HEK293 (cell line): Measurements from ENCODE around the gene DUS1L.

Experiments
- BCL11B ChIP-seq: fragments of 450-650 bp; formaldehyde crosslinking; IDR thresholded peaks from 2 replicates; pipeline ENCODE4 v1.5.1; 2016; ENCODE audit warnings: low read depth, missing biosample characterization, missing genetic modification characterization
- KLF17 ChIP-seq: fragments of 450-650 bp; formaldehyde crosslinking; IDR thresholded peaks from 2 replicates; pipeline ENCODE4 v1.5.1; 2016; ENCODE audit warnings: missing biosample characterization, missing genetic modification characterization
- PBX3 ChIP-seq: sonication (generic); formaldehyde crosslinking; IDR thresholded peaks from 2 replicates; pipeline ENCODE4 v1.8.1; 2022; ENCODE audit warnings: mild to moderate bottlenecking, moderate library complexity, missing genetic modification reagents
- TRIM28 ChIP-seq: IDR thresholded peaks from 2 replicates; pipeline ENCODE4 v1.6.1; 2011; ENCODE audit warnings: low read length, control low read depth, borderline replicate concordance
- ZBTB20 ChIP-seq: fragments of 450-650 bp; formaldehyde crosslinking; IDR thresholded peaks from 2 replicates; pipeline ENCODE4 v1.5.1; 2016; ENCODE audit warnings: missing biosample characterization, missing genetic modification characterization
- ZBTB48 ChIP-seq: fragments of 450-650 bp; formaldehyde crosslinking; IDR thresholded peaks from 2 replicates; pipeline ENCODE4 v1.5.1; 2016; ENCODE audit warnings: missing biosample characterization, missing genetic modification characterization
- ZFP69B ChIP-seq: fragments of 450-650 bp; formaldehyde crosslinking; IDR thresholded peaks from 2 replicates; pipeline ENCODE4 v1.5.1; 2016; ENCODE audit warnings: missing biosample characterization, missing genetic modification characterization
- ZIC2 ChIP-seq: fragments of 450-650 bp; formaldehyde crosslinking; IDR thresholded peaks from 2 replicates; pipeline ENCODE4 v1.5.1; 2016; ENCODE audit warnings: missing biosample characterization, missing genetic modification characterization
- ZNF18 ChIP-seq: fragments of 450-650 bp; formaldehyde crosslinking; IDR thresholded peaks from 2 replicates; pipeline ENCODE4 v1.5.1; 2016; ENCODE audit warnings: missing biosample characterization, missing genetic modification characterization
- ZNF292 ChIP-seq: fragments of 450-650 bp; formaldehyde crosslinking; IDR thresholded peaks from 2 replicates; pipeline ENCODE4 v1.5.1; 2016; ENCODE audit warnings: low read depth, missing biosample characterization, missing genetic modification characterization, borderline replicate concordance
- ZNF335 ChIP-seq: fragments of 450-650 bp; formaldehyde crosslinking; conservative IDR thresholded peaks from 2 replicates; pipeline ENCODE4 v1.5.1; 2016; ENCODE audit warnings: missing biosample characterization, missing genetic modification characterization
- ZNF561 ChIP-seq: fragments of 450-650 bp; IDR thresholded peaks from 2 replicates; pipeline ENCODE4 v1.5.1; 2018; ENCODE audit warnings: missing biosample characterization, missing genetic modification characterization, borderline replicate concordance
- ZNF692 ChIP-seq: fragments of 450-650 bp; formaldehyde crosslinking; IDR thresholded peaks from 2 replicates; pipeline ENCODE4 v1.5.1; 2016; ENCODE audit warnings: missing biosample characterization, missing genetic modification characterization
- ZNF768 ChIP-seq: fragments of 450-650 bp; formaldehyde crosslinking; IDR thresholded peaks from 2 replicates; pipeline ENCODE4 v1.5.1; 2018; ENCODE audit warnings: missing biosample characterization, mild to moderate bottlenecking, missing genetic modification characterization
- TF ChIP-seq, protein P1 (sequence below): fragments of 450-650 bp; formaldehyde crosslinking; IDR thresholded peaks from 2 replicates; pipeline ENCODE4 v1.5.1; 2016; ENCODE audit warnings: missing biosample characterization, missing genetic modification characterization
- TF ChIP-seq, protein P2 (sequence below): fragments of 450-650 bp; formaldehyde crosslinking; IDR thresholded peaks from 2 replicates; pipeline ENCODE4 v1.5.1; 2016; ENCODE audit warnings: missing biosample characterization, missing genetic modification characterization
- TF ChIP-seq, protein P3 (sequence below): fragments of 450-650 bp; formaldehyde crosslinking; optimal IDR thresholded peaks from 2 replicates; pipeline ENCODE3; 2016; ENCODE audit warnings: missing biosample characterization, mild to moderate bottlenecking, missing genetic modification characterization
- TF ChIP-seq, protein P4 (sequence below): fragments of 450-650 bp; formaldehyde crosslinking; IDR thresholded peaks from 2 replicates; pipeline ENCODE4 v1.5.1; 2016; ENCODE audit warnings: missing biosample characterization, missing genetic modification characterization, borderline replicate concordance

DUS1L gene

DNA sequence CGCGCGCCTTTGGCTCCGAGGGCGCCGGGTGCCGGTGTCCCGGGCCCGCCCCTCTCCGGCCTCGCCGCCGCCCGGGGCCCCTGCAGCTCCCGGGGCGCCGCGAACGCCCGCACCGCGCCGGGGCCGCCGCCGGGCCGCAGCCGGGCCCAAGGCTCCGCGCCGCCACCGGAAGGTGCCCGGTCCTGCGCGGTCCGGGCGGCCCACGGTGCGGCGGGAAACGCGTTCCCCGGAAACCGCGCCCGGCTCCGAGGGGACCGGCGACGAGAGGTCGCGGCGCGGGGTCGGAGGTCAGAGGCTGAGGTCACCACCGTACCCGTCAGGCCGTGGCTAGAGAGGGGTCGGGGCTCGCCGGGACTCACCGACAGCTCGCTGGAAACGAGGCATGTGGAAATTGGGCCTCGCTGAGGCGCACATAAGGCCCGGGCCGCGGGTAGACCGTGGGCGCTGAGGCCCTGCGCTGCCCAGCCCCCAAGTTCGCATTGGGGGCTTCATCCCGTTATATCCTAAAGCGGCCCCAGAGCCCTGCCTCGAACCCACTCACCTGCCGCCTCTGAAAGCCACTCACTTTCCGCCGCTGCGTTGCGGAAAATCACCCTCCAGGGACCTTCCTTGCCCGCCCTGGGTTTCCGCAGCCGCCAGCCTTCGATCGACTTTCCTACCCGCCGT lies at the start of gene DUS1L (continued):
- TF ChIP-seq, protein P1, sequence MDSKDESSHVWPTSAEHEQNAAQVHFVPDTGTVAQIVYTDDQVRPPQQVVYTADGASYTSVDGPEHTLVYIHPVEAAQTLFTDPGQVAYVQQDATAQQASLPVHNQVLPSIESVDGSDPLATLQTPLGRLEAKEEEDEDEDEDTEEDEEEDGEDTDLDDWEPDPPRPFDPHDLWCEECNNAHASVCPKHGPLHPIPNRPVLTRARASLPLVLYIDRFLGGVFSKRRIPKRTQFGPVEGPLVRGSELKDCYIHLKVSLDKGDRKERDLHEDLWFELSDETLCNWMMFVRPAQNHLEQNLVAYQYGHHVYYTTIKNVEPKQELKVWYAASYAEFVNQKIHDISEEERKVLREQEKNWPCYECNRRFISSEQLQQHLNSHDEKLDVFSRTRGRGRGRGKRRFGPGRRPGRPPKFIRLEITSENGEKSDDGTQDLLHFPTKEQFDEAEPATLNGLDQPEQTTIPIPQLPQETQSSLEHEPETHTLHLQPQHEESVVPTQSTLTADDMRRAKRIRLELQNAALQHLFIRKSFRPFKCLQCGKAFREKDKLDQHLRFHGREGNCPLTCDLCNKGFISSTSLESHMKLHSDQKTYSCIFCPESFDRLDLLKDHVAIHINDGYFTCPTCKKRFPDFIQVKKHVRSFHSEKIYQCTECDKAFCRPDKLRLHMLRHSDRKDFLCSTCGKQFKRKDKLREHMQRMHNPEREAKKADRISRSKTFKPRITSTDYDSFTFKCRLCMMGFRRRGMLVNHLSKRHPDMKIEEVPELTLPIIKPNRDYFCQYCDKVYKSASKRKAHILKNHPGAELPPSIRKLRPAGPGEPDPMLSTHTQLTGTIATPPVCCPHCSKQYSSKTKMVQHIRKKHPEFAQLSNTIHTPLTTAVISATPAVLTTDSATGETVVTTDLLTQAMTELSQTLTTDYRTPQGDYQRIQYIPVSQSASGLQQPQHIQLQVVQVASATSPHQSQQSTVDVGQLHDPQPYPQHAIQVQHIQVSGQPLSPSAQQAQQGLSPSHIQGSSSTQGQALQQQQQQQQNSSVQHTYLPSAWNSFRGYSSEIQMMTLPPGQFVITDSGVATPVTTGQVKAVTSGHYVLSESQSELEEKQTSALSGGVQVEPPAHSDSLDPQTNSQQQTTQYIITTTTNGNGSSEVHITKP: no peak
- TF ChIP-seq, protein P2, sequence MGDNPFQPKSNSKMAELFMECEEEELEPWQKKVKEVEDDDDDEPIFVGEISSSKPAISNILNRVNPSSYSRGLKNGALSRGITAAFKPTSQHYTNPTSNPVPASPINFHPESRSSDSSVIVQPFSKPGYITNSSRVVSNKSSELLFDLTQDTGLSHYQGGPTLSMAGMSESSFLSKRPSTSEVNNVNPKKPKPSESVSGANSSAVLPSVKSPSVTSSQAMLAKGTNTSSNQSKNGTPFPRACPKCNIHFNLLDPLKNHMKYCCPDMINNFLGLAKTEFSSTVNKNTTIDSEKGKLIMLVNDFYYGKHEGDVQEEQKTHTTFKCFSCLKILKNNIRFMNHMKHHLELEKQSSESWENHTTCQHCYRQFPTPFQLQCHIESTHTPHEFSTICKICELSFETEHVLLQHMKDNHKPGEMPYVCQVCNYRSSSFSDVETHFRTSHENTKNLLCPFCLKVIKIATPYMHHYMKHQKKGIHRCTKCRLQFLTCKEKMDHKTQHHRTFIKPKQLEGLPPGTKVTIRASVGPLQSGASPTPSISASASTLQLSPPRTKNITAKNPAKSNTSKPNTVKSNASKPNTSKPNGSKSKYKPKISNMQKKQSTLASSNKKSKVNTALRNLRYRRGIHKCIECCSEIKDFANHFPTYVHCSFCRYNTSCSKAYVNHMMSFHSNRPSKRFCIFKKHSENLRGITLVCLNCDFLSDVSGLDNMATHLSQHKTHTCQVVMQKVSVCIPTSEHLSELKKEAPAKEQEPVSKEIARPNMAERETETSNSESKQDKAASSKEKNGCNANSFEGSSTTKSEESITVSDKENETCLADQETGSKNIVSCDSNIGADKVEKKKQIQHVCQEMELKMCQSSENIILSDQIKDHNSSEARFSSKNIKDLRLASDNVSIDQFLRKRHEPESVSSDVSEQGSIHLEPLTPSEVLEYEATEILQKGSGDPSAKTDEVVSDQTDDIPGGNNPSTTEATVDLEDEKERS: no peak
- TF ChIP-seq ZNF292 (tag by site-specific recombination) (no peak), ZNF18 (tag by site-specific recombination) (0 out of 2 replicates have a peak, but pooled peaks have one; percentile 30), TRIM28 (peak; percentile 58; the same call in 1 of the 2 replicates), ZFP69B (tag by site-specific recombination) (peak; percentile 56; the same call in 1 of the 2 replicates), ZBTB48 (tag by site-specific recombination) (0 out of 2 replicates have a peak, but pooled peaks have one; percentile 48), PBX3 (CRISPR knock-in tag) (peak; percentile 85; the same call in 1 of the 2 replicates), ZIC2 (tag by site-specific recombination) (no peak), ZNF692 (tag by site-specific recombination) (peak; percentile 85), KLF17 (tag by site-specific recombination) (peak; percentile 96), ZBTB20 (tag by site-specific recombination) (peak; percentile 49; the same call in 1 of the 2 replicates), ZNF335 (peak; percentile 48), BCL11B (tag by site-specific recombination) (peak; percentile 100), ZNF561 (peak; percentile 90; the same call in 1 of the 2 replicates), ZNF768 (tag by site-specific recombination) (no peak)
- TF ChIP-seq, protein P3, sequence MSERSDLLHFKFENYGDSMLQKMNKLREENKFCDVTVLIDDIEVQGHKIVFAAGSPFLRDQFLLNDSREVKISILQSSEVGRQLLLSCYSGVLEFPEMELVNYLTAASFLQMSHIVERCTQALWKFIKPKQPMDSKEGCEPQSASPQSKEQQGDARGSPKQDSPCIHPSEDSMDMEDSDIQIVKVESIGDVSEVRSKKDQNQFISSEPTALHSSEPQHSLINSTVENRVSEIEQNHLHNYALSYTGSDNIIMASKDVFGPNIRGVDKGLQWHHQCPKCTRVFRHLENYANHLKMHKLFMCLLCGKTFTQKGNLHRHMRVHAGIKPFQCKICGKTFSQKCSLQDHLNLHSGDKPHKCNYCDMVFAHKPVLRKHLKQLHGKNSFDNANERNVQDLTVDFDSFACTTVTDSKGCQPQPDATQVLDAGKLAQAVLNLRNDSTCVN (tag by site-specific recombination): peak; percentile 75
- TF ChIP-seq, protein P4, sequence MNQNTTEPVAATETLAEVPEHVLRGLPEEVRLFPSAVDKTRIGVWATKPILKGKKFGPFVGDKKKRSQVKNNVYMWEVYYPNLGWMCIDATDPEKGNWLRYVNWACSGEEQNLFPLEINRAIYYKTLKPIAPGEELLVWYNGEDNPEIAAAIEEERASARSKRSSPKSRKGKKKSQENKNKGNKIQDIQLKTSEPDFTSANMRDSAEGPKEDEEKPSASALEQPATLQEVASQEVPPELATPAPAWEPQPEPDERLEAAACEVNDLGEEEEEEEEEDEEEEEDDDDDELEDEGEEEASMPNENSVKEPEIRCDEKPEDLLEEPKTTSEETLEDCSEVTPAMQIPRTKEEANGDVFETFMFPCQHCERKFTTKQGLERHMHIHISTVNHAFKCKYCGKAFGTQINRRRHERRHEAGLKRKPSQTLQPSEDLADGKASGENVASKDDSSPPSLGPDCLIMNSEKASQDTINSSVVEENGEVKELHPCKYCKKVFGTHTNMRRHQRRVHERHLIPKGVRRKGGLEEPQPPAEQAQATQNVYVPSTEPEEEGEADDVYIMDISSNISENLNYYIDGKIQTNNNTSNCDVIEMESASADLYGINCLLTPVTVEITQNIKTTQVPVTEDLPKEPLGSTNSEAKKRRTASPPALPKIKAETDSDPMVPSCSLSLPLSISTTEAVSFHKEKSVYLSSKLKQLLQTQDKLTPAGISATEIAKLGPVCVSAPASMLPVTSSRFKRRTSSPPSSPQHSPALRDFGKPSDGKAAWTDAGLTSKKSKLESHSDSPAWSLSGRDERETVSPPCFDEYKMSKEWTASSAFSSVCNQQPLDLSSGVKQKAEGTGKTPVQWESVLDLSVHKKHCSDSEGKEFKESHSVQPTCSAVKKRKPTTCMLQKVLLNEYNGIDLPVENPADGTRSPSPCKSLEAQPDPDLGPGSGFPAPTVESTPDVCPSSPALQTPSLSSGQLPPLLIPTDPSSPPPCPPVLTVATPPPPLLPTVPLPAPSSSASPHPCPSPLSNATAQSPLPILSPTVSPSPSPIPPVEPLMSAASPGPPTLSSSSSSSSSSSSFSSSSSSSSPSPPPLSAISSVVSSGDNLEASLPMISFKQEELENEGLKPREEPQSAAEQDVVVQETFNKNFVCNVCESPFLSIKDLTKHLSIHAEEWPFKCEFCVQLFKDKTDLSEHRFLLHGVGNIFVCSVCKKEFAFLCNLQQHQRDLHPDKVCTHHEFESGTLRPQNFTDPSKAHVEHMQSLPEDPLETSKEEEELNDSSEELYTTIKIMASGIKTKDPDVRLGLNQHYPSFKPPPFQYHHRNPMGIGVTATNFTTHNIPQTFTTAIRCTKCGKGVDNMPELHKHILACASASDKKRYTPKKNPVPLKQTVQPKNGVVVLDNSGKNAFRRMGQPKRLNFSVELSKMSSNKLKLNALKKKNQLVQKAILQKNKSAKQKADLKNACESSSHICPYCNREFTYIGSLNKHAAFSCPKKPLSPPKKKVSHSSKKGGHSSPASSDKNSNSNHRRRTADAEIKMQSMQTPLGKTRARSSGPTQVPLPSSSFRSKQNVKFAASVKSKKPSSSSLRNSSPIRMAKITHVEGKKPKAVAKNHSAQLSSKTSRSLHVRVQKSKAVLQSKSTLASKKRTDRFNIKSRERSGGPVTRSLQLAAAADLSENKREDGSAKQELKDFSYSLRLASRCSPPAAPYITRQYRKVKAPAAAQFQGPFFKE: peak; percentile 76; the same call in 1 of the 2 replicates
